HG03103 (cell line): Measurements from ENCODE around the gene RAB13.

Experiments
- ATAC-seq: cut with Tn5 transposase; IDR thresholded peaks from one replicate; pipeline ENCODE4 v1.9.1; 2021; ENCODE audit warnings: low read depth; ENCODE audit not compliant: unreplicated experiment

The RAB13 gene

GRCh38 chr1:153934746-153935145 lies 51.4 kb downstream of the RAB13 start:
- no peak for ATAC-seq

GRCh38 chr1:153933955-153934354 lies 52.2 kb downstream of the RAB13 start:
- no peak for ATAC-seq

GRCh38 chr1:153933430-153933829 lies 52.7 kb downstream of the RAB13 start:
- no peak for ATAC-seq

- ATAC-seq, result no peak
Observed at GRCh38 chr1:153932156-153933131, 53.7 kb downstream of the RAB13 start.
